IMR-90 (cell line): ENCODE results near the gene RNF213.

Experiments
- CEBPB ChIP-seq: IDR thresholded peaks from 2 replicates; pipeline ENCODE4 v1.6.1; 2012; ENCODE audit warnings: low read depth, low read length, improper control_type of control experiment
- CHD1 ChIP-seq: IDR thresholded peaks from 2 replicates; pipeline ENCODE4 v1.6.1; 2012; ENCODE audit warnings: low read depth, low read length, improper control_type of control experiment
- CTCF ChIP-seq: conservative IDR thresholded peaks from 2 replicates; pipeline ENCODE4 v1.5.1; 2012; ENCODE audit warnings: mild to moderate bottlenecking, low read depth, low read length, improper control_type of control experiment
- ELK1 ChIP-seq: fragments of 150-350 bp; IDR thresholded peaks from 2 replicates; pipeline ENCODE4 v1.6.1; 2016; ENCODE audit warnings: low read depth, mild to moderate bottlenecking, low read length, moderate library complexity, borderline replicate concordance
- FOS ChIP-seq: fragments of 150-350 bp; IDR thresholded peaks from 2 replicates; pipeline ENCODE4 v1.6.1; 2016; ENCODE audit warnings: low read depth, low read length
- MAFK ChIP-seq: IDR thresholded peaks from 2 replicates; pipeline ENCODE4 v1.6.1; 2012; ENCODE audit warnings: low read depth, low read length, improper control_type of control experiment
- MXI1 ChIP-seq: IDR thresholded peaks from 2 replicates; pipeline ENCODE4 v1.6.1; 2012; ENCODE audit warnings: low read depth, mild to moderate bottlenecking, low read length, moderate library complexity, borderline replicate concordance
- NFE2L2 ChIP-seq: fragments of 150-350 bp; IDR thresholded peaks from 2 replicates; pipeline ENCODE4 v1.6.1; 2016; ENCODE audit warnings: low read depth, mild to moderate bottlenecking, low read length
- POLR2A ChIP-seq: IDR thresholded peaks from 2 replicates; pipeline ENCODE4 v1.6.1; 2012; ENCODE audit warnings: mild to moderate bottlenecking, low read depth, low read length
- RAD21 ChIP-seq: IDR thresholded peaks from 2 replicates; pipeline ENCODE4 v1.6.1; 2012; ENCODE audit warnings: low read length, improper control_type of control experiment
- RCOR1 ChIP-seq: IDR thresholded peaks from 2 replicates; pipeline ENCODE4 v1.6.1; 2012; ENCODE audit warnings: mild to moderate bottlenecking, low read length, improper control_type of control experiment; ENCODE audit not compliant: insufficient replicate concordance
- RFX5 ChIP-seq: IDR thresholded peaks from 2 replicates; pipeline ENCODE4 v1.8.0; 2012; ENCODE audit warnings: low read depth, mild to moderate bottlenecking, low read length, moderate library complexity
- SMC3 ChIP-seq: fragments of 150-350 bp; IDR thresholded peaks from 2 replicates; pipeline ENCODE4 v1.6.1; 2016; ENCODE audit warnings: low read depth, mild to moderate bottlenecking, antibody characterized with exemption, low read length, moderate library complexity
- USF2 ChIP-seq: fragments of 150-350 bp; IDR thresholded peaks from 2 replicates; pipeline ENCODE4 v1.6.1; 2017; ENCODE audit warnings: mild to moderate bottlenecking, antibody characterized with exemption, low read length, low read depth

- no peak for TF ChIP-seq RFX5
- no peak for TF ChIP-seq RCOR1
- TF ChIP-seq CTCF, result no peak
- no peak for TF ChIP-seq USF2
- no peak for TF ChIP-seq CEBPB
- no peak for TF ChIP-seq POLR2A
- TF ChIP-seq FOS, result no peak
- TF ChIP-seq MXI1, result no peak
- TF ChIP-seq ELK1, result no peak
- TF ChIP-seq RAD21, result no peak
- TF ChIP-seq CHD1, result no peak
- TF ChIP-seq NFE2L2, result no peak
- no peak for TF ChIP-seq SMC3
- no peak for TF ChIP-seq MAFK
These were observed 15.7 kb upstream of the RNF213 start for GRCh38 chr17:80244871-80245509.
